ENCODE measurements around the gene IFT74.

DNA sequence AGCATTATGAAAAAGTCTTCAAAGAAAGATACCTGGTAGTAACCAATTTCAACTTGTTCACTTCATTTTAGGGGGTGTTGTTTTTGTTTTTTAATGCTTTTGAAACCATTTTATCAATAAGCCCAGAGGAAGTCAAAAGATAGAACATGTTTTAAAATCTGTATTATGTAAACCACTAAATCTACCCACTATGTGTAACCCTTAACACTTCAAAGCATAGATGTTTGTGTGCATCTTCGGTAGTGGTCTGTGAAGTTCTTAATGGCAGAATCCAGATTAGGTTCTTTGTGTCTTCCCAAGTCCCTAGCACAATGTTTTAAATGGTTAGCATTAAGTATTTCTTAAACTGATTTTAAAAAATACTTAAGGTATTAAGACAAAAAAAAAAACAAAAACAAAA, 15.4 kb upstream of the IFT74 start:
- TF ChIP-seq, protein P1, sequence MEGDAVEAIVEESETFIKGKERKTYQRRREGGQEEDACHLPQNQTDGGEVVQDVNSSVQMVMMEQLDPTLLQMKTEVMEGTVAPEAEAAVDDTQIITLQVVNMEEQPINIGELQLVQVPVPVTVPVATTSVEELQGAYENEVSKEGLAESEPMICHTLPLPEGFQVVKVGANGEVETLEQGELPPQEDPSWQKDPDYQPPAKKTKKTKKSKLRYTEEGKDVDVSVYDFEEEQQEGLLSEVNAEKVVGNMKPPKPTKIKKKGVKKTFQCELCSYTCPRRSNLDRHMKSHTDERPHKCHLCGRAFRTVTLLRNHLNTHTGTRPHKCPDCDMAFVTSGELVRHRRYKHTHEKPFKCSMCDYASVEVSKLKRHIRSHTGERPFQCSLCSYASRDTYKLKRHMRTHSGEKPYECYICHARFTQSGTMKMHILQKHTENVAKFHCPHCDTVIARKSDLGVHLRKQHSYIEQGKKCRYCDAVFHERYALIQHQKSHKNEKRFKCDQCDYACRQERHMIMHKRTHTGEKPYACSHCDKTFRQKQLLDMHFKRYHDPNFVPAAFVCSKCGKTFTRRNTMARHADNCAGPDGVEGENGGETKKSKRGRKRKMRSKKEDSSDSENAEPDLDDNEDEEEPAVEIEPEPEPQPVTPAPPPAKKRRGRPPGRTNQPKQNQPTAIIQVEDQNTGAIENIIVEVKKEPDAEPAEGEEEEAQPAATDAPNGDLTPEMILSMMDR (conservative IDR thresholded peaks at IDR 0.05) = no peak
- TF ChIP-seq EZH2 (IDR thresholded peaks at IDR 0.05; ENCODE audit: low read depth) = no peak

All from PC-9 (cell line).